ENCODE results near the gene PDGFRA. TPM values are rescaled to one million over a fixed set of nuclear protein-coding genes. Genes with fewer than 3 reads are reported as not detected.
"Not testable (repeated sequence)": the region's sequence is repeated elsewhere in the genome, so short reads cannot be mapped to it uniquely, and the experiment has no call there.

Gene PDGFRA
- polyA plus RNA-seq, 1 donor from 2014 or later: 0.43 TPM

DNA sequence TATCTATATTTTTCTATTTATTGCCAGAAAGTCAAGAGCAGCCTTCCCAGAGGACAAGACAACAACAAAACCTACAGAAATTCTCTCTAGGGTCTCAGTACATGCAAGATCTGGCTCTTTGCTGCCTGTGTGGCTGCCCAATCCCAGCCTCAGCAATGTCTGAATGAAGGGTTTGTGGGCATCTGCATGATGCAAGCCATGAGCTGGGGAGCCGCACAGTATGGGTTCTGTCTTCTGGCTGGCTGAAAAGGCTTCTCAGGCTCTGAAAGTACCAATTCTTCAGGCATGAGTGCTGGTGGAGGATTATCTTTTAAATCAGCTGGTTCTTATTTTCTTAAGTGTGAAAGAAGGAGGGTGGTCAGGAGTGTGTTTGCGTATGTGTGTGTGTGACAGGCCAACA is 104.6 kb downstream of the PDGFRA start:
- Histone ChIP-seq H3K36me3 (ENCODE audit: insufficient read depth, low read length) (no peaks in the 10 kb centered on the region), H3K4me2 (ENCODE audit: low read length) (no peak overlapping the region), H3K79me2 (replicated peaks; ENCODE audit: insufficient read depth, low read length) (no peaks in the 10 kb centered on the region), H3F3A (ENCODE audit: insufficient read depth, low read length, poor library complexity, severe bottlenecking) (no peaks in the 10 kb centered on the region), H3K27me3 (ENCODE audit: insufficient read depth, low read depth, low read length) (no peaks in the 10 kb centered on the region), H3K9me3 (ENCODE audit: low read length) (no peaks in the 10 kb centered on the region), H3K9ac (ENCODE audit: low read length) (no peak overlapping the region), H3K4me3 (ENCODE audit: low read length) (no peak overlapping the region), H3K9me2 (ENCODE audit: insufficient read depth, low read length) (no peaks in the 10 kb centered on the region), H2AFZ (ENCODE audit: low read depth, low read length) (no peak overlapping the region), H3K27ac (ENCODE audit: low read length) (no peak overlapping the region), H4K20me1 (ENCODE audit: insufficient read depth) (no peaks in the 10 kb centered on the region)
- TF ChIP-seq SMC3 (conservative IDR thresholded peaks at IDR 0.05; ENCODE audit: poor library complexity): no peak
- no peak for TF ChIP-seq RAD21 (conservative IDR thresholded peaks at IDR 0.05)
- TF ChIP-seq POLR2AphosphoS5 (IDR thresholded peaks at IDR 0.05): no peak
- no peak for TF ChIP-seq EZH2 (IDR thresholded peaks at IDR 0.05; ENCODE audit: borderline replicate concordance, insufficient read depth, low read length, poor library complexity, severe bottlenecking)
- TF ChIP-seq, protein P1, sequence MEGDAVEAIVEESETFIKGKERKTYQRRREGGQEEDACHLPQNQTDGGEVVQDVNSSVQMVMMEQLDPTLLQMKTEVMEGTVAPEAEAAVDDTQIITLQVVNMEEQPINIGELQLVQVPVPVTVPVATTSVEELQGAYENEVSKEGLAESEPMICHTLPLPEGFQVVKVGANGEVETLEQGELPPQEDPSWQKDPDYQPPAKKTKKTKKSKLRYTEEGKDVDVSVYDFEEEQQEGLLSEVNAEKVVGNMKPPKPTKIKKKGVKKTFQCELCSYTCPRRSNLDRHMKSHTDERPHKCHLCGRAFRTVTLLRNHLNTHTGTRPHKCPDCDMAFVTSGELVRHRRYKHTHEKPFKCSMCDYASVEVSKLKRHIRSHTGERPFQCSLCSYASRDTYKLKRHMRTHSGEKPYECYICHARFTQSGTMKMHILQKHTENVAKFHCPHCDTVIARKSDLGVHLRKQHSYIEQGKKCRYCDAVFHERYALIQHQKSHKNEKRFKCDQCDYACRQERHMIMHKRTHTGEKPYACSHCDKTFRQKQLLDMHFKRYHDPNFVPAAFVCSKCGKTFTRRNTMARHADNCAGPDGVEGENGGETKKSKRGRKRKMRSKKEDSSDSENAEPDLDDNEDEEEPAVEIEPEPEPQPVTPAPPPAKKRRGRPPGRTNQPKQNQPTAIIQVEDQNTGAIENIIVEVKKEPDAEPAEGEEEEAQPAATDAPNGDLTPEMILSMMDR (IDR thresholded peaks at IDR 0.05; ENCODE audit: poor library complexity, severe bottlenecking): no peak
- TF ChIP-seq, protein P2, sequence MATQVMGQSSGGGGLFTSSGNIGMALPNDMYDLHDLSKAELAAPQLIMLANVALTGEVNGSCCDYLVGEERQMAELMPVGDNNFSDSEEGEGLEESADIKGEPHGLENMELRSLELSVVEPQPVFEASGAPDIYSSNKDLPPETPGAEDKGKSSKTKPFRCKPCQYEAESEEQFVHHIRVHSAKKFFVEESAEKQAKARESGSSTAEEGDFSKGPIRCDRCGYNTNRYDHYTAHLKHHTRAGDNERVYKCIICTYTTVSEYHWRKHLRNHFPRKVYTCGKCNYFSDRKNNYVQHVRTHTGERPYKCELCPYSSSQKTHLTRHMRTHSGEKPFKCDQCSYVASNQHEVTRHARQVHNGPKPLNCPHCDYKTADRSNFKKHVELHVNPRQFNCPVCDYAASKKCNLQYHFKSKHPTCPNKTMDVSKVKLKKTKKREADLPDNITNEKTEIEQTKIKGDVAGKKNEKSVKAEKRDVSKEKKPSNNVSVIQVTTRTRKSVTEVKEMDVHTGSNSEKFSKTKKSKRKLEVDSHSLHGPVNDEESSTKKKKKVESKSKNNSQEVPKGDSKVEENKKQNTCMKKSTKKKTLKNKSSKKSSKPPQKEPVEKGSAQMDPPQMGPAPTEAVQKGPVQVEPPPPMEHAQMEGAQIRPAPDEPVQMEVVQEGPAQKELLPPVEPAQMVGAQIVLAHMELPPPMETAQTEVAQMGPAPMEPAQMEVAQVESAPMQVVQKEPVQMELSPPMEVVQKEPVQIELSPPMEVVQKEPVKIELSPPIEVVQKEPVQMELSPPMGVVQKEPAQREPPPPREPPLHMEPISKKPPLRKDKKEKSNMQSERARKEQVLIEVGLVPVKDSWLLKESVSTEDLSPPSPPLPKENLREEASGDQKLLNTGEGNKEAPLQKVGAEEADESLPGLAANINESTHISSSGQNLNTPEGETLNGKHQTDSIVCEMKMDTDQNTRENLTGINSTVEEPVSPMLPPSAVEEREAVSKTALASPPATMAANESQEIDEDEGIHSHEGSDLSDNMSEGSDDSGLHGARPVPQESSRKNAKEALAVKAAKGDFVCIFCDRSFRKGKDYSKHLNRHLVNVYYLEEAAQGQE (IDR thresholded peaks at IDR 0.05; ENCODE audit: borderline replicate concordance): no peak
- TF ChIP-seq EP300 (conservative IDR thresholded peaks at IDR 0.05; ENCODE audit: poor library complexity, severe bottlenecking): no peak
- no peak for TF ChIP-seq TAF1 (IDR thresholded peaks at IDR 0.05; ENCODE audit: low read depth)
- no peak for TF ChIP-seq MXI1 (conservative IDR thresholded peaks at IDR 0.05; ENCODE audit: poor library complexity, severe bottlenecking)

DNA sequence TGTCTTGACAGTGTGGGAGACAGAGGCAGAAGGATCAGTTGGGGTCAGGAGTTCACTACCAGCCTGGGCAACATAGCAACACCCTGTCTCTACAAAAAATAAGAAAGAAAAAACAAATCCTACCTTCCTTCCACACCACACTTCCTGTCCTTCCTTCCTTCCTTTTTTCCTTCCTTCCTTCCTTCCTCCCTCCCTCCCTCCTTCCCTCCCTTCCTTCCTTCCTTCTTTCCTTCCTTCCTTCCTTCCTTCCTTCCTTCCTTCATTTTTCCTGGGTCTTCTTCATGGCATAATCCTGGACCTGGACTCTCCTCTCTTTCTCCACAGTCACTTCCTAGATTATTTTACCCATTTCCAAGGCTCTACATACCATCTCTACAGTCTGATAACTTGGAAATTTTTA is 105.7 kb downstream of the PDGFRA start:
- not testable (repeated sequence) for H3K9me3 ChIP-seq (ENCODE audit: low read length); H3K79me2 ChIP-seq (replicated peaks; ENCODE audit: insufficient read depth, low read length); H3K9me2 ChIP-seq (ENCODE audit: insufficient read depth, low read length); H2AFZ ChIP-seq (ENCODE audit: low read depth, low read length); H3K4me3 ChIP-seq (ENCODE audit: low read length); H3K36me3 ChIP-seq (ENCODE audit: insufficient read depth, low read length); H3K27me3 ChIP-seq (ENCODE audit: insufficient read depth, low read depth, low read length); H4K20me1 ChIP-seq (ENCODE audit: insufficient read depth); H3K4me2 ChIP-seq (ENCODE audit: low read length); H3K9ac ChIP-seq (ENCODE audit: low read length); H3F3A ChIP-seq (ENCODE audit: insufficient read depth, low read length, poor library complexity, severe bottlenecking); H3K27ac ChIP-seq (ENCODE audit: low read length)

DNA sequence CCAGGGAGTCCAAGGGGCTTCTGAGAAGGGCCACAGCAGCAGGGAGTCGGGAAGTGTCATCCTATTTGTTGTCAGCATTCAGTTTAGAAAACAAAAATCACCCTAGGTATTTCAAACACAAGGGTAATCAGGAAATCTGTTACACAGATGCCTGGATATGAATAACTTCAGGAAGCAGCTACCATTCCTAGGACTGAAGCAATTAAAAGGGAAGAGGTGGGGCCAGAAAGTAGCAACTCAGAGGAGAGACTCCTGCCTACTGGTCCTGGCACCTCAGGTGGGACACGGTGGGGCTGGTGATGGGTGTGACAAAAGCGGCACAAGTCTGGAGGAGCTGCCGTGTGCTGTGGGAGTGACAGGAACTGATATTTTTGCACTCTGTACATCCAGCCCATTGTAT is 107.9 kb downstream of the PDGFRA start:
- Histone ChIP-seq H3K9ac (ENCODE audit: low read length) (no peak overlapping the region), H3K4me2 (ENCODE audit: low read length) (no peak overlapping the region), H3F3A (ENCODE audit: insufficient read depth, low read length, poor library complexity, severe bottlenecking) (no peaks in the 10 kb centered on the region), H3K9me3 (ENCODE audit: low read length) (no peaks in the 10 kb centered on the region), H3K27me3 (ENCODE audit: insufficient read depth, low read depth, low read length) (no peaks in the 10 kb centered on the region), H3K4me3 (ENCODE audit: low read length) (no peak overlapping the region), H3K27ac (ENCODE audit: low read length) (no peak overlapping the region), H3K79me2 (replicated peaks; ENCODE audit: insufficient read depth, low read length) (no peaks in the 10 kb centered on the region), H2AFZ (ENCODE audit: low read depth, low read length) (no peak overlapping the region), H3K9me2 (ENCODE audit: insufficient read depth, low read length) (no peaks in the 10 kb centered on the region), H3K36me3 (ENCODE audit: insufficient read depth, low read length) (no peaks in the 10 kb centered on the region), H4K20me1 (ENCODE audit: insufficient read depth) (no peaks in the 10 kb centered on the region)
- TF ChIP-seq, protein P2 (IDR thresholded peaks at IDR 0.05; ENCODE audit: borderline replicate concordance): no peak
- TF ChIP-seq POLR2AphosphoS5 (IDR thresholded peaks at IDR 0.05): no peak
- no peak for TF ChIP-seq EP300 (conservative IDR thresholded peaks at IDR 0.05; ENCODE audit: poor library complexity, severe bottlenecking)
- TF ChIP-seq, protein P1 (IDR thresholded peaks at IDR 0.05; ENCODE audit: poor library complexity, severe bottlenecking): no peak
- TF ChIP-seq TAF1 (IDR thresholded peaks at IDR 0.05; ENCODE audit: low read depth): no peak
- TF ChIP-seq MXI1 (conservative IDR thresholded peaks at IDR 0.05; ENCODE audit: poor library complexity, severe bottlenecking): no peak
- no peak for TF ChIP-seq SMC3 (conservative IDR thresholded peaks at IDR 0.05; ENCODE audit: poor library complexity)
- TF ChIP-seq RAD21 (conservative IDR thresholded peaks at IDR 0.05): no peak
- no peak for TF ChIP-seq EZH2 (IDR thresholded peaks at IDR 0.05; ENCODE audit: borderline replicate concordance, insufficient read depth, low read length, poor library complexity, severe bottlenecking)

All from neural cell (in vitro differentiated cells).